ENCODE results near the gene C4A.
"Not testable (repeated sequence)": the region's sequence is repeated elsewhere in the genome, so short reads cannot be mapped to it uniquely, and the experiment has no call there.

DNA sequence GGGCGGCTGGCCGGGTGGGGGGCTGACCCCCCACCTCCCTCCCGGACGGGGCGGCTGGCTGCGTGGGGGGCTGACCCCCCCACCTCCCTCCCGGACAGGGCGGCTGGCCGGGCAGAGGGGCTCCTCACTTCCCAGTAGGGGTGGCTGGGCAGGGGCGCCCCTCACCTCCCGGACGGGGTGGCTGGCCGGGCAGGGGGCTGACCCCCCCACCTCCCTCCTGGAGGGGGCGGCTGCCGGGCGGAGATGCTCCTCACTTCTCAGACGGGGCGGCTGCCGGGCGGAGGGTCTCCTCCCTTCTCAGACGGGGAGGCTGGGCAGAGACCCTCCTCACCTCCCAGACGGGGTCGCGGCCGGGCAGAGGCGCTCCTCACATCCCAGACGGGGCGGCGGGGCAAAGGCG, 5.8 kb upstream of the C4A start:
- TF ChIP-seq, protein P1, sequence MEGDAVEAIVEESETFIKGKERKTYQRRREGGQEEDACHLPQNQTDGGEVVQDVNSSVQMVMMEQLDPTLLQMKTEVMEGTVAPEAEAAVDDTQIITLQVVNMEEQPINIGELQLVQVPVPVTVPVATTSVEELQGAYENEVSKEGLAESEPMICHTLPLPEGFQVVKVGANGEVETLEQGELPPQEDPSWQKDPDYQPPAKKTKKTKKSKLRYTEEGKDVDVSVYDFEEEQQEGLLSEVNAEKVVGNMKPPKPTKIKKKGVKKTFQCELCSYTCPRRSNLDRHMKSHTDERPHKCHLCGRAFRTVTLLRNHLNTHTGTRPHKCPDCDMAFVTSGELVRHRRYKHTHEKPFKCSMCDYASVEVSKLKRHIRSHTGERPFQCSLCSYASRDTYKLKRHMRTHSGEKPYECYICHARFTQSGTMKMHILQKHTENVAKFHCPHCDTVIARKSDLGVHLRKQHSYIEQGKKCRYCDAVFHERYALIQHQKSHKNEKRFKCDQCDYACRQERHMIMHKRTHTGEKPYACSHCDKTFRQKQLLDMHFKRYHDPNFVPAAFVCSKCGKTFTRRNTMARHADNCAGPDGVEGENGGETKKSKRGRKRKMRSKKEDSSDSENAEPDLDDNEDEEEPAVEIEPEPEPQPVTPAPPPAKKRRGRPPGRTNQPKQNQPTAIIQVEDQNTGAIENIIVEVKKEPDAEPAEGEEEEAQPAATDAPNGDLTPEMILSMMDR (IDR thresholded peaks at IDR 0.05; ENCODE audit: insufficient read depth, low read depth, low read length), result not testable (repeated sequence)
- not testable (repeated sequence) for TF ChIP-seq EZH2 (IDR thresholded peaks at IDR 0.05; ENCODE audit: insufficient read depth, low read length)

Data from astrocyte (in vitro differentiated cells and primary cell).